ENCODE results near the gene GAS6. TPM values are rescaled to one million over a fixed set of nuclear protein-coding genes. Genes with fewer than 3 reads are reported as not detected.
A peak's percentile ranks its signal among the peaks of the same experiment; 100 is the strongest.

The GAS6 gene
- total RNA-seq, 1 donor from 2014 or later: 71.5 TPM

GRCh38 chr13:113850722-113851479, 13.0 kb downstream of the GAS6 start:
- no peaks in the 10 kb centered on the region for H3K9me3 Mint-ChIP-seq
- no peaks in the 10 kb centered on the region for H3K27me3 Mint-ChIP-seq (ENCODE audit: low read depth)
- H3K27ac Mint-ChIP-seq: no peak overlapping the region
- no peak for DNase-seq (ENCODE audit: low spot score in 2 of 2, unreplicated experiment in 2 of 2)
- H3K4me3 Mint-ChIP-seq: no peak overlapping the region
- TF ChIP-seq CTCF (IDR thresholded peaks at IDR 0.05; ENCODE audit: unreplicated experiment): no peak
- H3K4me1 Mint-ChIP-seq: peaks cover 18% of the 10 kb centered on the region
- H3K36me3 Mint-ChIP-seq: no peaks in the 10 kb centered on the region

- DNase-seq (ENCODE audit: low spot score in 2 of 2, unreplicated experiment in 2 of 2): peak in 1 of 2 experiments; percentile 4
- H3K4me3 Mint-ChIP-seq: no peak overlapping the region
- H3K4me1 Mint-ChIP-seq: peaks cover 25% of the 10 kb centered on the region
- no peak overlapping the region for H3K27ac Mint-ChIP-seq
- H3K27me3 Mint-ChIP-seq (ENCODE audit: low read depth): no peaks in the 10 kb centered on the region
- no peaks in the 10 kb centered on the region for H3K36me3 Mint-ChIP-seq
- no peaks in the 10 kb centered on the region for H3K9me3 Mint-ChIP-seq
- no peak for TF ChIP-seq CTCF (IDR thresholded peaks at IDR 0.05; ENCODE audit: unreplicated experiment)
Measured at GRCh38 chr13:113849981-113850721, 13.7 kb downstream of the GAS6 start.

GRCh38 chr13:113849546-113849945, 14.3 kb downstream of the GAS6 start:
- Mint-ChIP-seq H3K4me1 (peaks cover 28% of the 10 kb centered on the region), H3K9me3 (no peaks in the 10 kb centered on the region), H3K27ac (no peak overlapping the region), H3K36me3 (no peaks in the 10 kb centered on the region), H3K27me3 (ENCODE audit: low read depth) (no peaks in the 10 kb centered on the region), H3K4me3 (no peak overlapping the region)
- TF ChIP-seq CTCF (IDR thresholded peaks at IDR 0.05; ENCODE audit: unreplicated experiment): no peak
- no peak for DNase-seq (ENCODE audit: low spot score in 2 of 2, unreplicated experiment in 2 of 2)

GRCh38 chr13:113848431-113849260, 15.2 kb downstream of the GAS6 start:
- H3K36me3 Mint-ChIP-seq: no peaks in the 10 kb centered on the region
- H3K4me3 Mint-ChIP-seq: no peak overlapping the region
- H3K9me3 Mint-ChIP-seq: no peaks in the 10 kb centered on the region
- peak in 1 of 2 experiments; percentile 6 for DNase-seq (ENCODE audit: low spot score in 2 of 2, unreplicated experiment in 2 of 2)
- TF ChIP-seq CTCF (IDR thresholded peaks at IDR 0.05; ENCODE audit: unreplicated experiment): no peak
- no peak overlapping the region for H3K27ac Mint-ChIP-seq
- H3K4me1 Mint-ChIP-seq: peaks cover 24% of the 10 kb centered on the region
- H3K27me3 Mint-ChIP-seq (ENCODE audit: low read depth): no peaks in the 10 kb centered on the region

GRCh38 chr13:113848020-113848419, 15.9 kb downstream of the GAS6 start:
- Mint-ChIP-seq H3K36me3 (no peaks in the 10 kb centered on the region), H3K9me3 (no peaks in the 10 kb centered on the region), H3K4me1 (peaks cover 19% of the 10 kb centered on the region), H3K27ac (no peak overlapping the region), H3K27me3 (ENCODE audit: low read depth) (no peaks in the 10 kb centered on the region), H3K4me3 (no peak overlapping the region)
- no peak for TF ChIP-seq CTCF (IDR thresholded peaks at IDR 0.05; ENCODE audit: unreplicated experiment)
- peak in 1 of 2 experiments; percentile 13 for DNase-seq (ENCODE audit: low spot score in 2 of 2, unreplicated experiment in 2 of 2)
